ENCODE results near the gene RBBP6. TPM values are rescaled to one million over a fixed set of nuclear protein-coding genes. Genes with fewer than 3 reads are reported as not detected.

The RBBP6 gene
- total RNA-seq, 1 donor from 2014 or later: 52.3 TPM

GRCh38 chr16:24499193-24499814, 40.1 kb upstream of the RBBP6 start:
- DNase-seq (ENCODE audit: low read depth): no peak
- TF ChIP-seq CTCF (IDR thresholded peaks at IDR 0.05; ENCODE audit: insufficient read depth, low read length, poor library complexity, severe bottlenecking): peak; percentile 28
- Histone ChIP-seq H3K4me3 (ENCODE audit: low read depth, low read length) (no peak overlapping the region), H3K27me3 (ENCODE audit: control insufficient read depth, insufficient read depth, low read length) (no peaks in the 10 kb centered on the region), H3K36me3 (ENCODE audit: control insufficient read depth, insufficient read depth, low read length) (no peaks in the 10 kb centered on the region)

GRCh38 chr16:24504472-24505345, 34.7 kb upstream of the RBBP6 start:
- H3K4me3 ChIP-seq (ENCODE audit: low read depth, low read length): no peak overlapping the region
- peak; percentile 70 for TF ChIP-seq CTCF (IDR thresholded peaks at IDR 0.05; ENCODE audit: insufficient read depth, low read length, poor library complexity, severe bottlenecking)
- H3K27me3 ChIP-seq (ENCODE audit: control insufficient read depth, insufficient read depth, low read length): no peaks in the 10 kb centered on the region
- DNase-seq (ENCODE audit: low read depth): peak; percentile 7
- H3K36me3 ChIP-seq (ENCODE audit: control insufficient read depth, insufficient read depth, low read length): no peaks in the 10 kb centered on the region

- Histone ChIP-seq H3K27me3 (ENCODE audit: control insufficient read depth, insufficient read depth, low read length) (no peaks in the 10 kb centered on the region), H3K36me3 (ENCODE audit: control insufficient read depth, insufficient read depth, low read length) (no peaks in the 10 kb centered on the region), H3K4me3 (ENCODE audit: low read depth, low read length) (no peak overlapping the region)
- no peak for DNase-seq (ENCODE audit: low read depth)
- TF ChIP-seq CTCF (IDR thresholded peaks at IDR 0.05; ENCODE audit: insufficient read depth, low read length, poor library complexity, severe bottlenecking): no peak
Measured at GRCh38 chr16:24505959-24506358, 33.4 kb upstream of the RBBP6 start.

GRCh38 chr16:24507959-24508480, 31.3 kb upstream of the RBBP6 start:
- H3K27me3 ChIP-seq (ENCODE audit: control insufficient read depth, insufficient read depth, low read length): no peaks in the 10 kb centered on the region
- no peaks in the 10 kb centered on the region for H3K36me3 ChIP-seq (ENCODE audit: control insufficient read depth, insufficient read depth, low read length)
- no peak overlapping the region for H3K4me3 ChIP-seq (ENCODE audit: low read depth, low read length)
- no peak for TF ChIP-seq CTCF (IDR thresholded peaks at IDR 0.05; ENCODE audit: insufficient read depth, low read length, poor library complexity, severe bottlenecking)
- DNase-seq (ENCODE audit: low read depth): no peak

- no peaks in the 10 kb centered on the region for H3K36me3 ChIP-seq (ENCODE audit: control insufficient read depth, insufficient read depth, low read length)
- H3K27me3 ChIP-seq (ENCODE audit: control insufficient read depth, insufficient read depth, low read length): no peaks in the 10 kb centered on the region
- no peak overlapping the region for H3K4me3 ChIP-seq (ENCODE audit: low read depth, low read length)
- no peak for TF ChIP-seq CTCF (IDR thresholded peaks at IDR 0.05; ENCODE audit: insufficient read depth, low read length, poor library complexity, severe bottlenecking)
- DNase-seq (ENCODE audit: low read depth): peak; percentile 12
Measured at GRCh38 chr16:24508614-24509013, 30.8 kb upstream of the RBBP6 start.
